SK-N-MC (cell line): ENCODE data around the gene ABCB8.

Source experiments
- EZH2 ChIP-seq: fragments of 200-600 bp; sonication (generic); IDR thresholded peaks from one replicate; pipeline ENCODE4 v1.6.1; 2017; ENCODE audit warnings: antibody characterized with exemption
- POLR2AphosphoS5 ChIP-seq: IDR thresholded peaks from 2 replicates; pipeline ENCODE4 v1.6.1; 2012; ENCODE audit warnings: mild to moderate bottlenecking, low read depth, low read length, borderline replicate concordance

- TF ChIP-seq EZH2, result no peak
- TF ChIP-seq POLR2AphosphoS5, result no peak
These were observed 2.8 kb downstream of the ABCB8 start for GRCh38 chr7:151031011-151031410.
